Activated CD8-positive, alpha-beta memory T cell treated with anti-CD3 and anti-CD28 coated beads, Interleukin-2, amount 50 U/mL, for 24 hours (primary cell): Measurements from ENCODE around the gene TRO.

Experiments
- DNase-seq: peaks from one replicate; pipeline ENCODE4 v3.0.0-alpha.2; 2020; ENCODE audit errors: extremely low read depth

Gene TRO

GRCh38 chrX:54950730-54951375 lies 30.2 kb downstream of the TRO start:
- no peak for DNase-seq

- no peak for DNase-seq
Observed at GRCh38 chrX:54961750-54962149, 41.1 kb downstream of the TRO start.

DNA sequence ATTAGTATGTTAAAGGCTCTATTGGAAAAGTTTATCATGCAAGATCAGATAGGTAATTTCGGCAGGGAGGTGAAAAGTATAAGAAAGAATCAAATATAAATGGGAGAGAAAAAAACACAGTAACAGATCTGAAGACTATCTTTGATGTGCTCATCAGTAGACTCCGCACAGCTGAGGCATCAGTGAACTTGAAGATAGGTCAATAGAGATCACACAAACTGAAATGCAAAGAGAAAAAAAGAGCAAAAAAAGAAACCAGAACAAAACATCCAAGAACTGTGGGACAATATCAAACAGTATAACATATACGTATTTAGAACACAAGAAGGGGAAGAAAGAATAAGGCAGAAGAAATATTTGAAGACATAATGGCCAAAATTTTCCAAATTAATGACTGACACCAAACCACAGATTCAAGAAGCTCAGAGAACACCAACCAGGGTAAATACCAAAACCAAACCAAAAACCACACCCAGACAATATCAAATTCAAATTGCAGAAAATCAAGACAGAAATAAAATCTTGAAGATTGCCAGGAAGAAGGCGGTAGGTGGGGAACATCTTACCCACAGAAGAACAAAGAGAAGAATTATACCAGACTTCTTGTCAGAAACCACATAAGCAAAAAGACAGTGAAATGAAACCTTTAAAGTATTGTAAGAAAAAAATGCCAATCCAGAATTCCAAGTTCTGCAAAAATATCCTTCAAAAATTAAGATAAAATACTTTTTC lies 44.3 kb downstream of the TRO start:
- no peak for DNase-seq

- no peak for DNase-seq
Observed at GRCh38 chrX:54977387-54977786, 56.8 kb downstream of the TRO start.

- no peak for DNase-seq
Observed at GRCh38 chrX:54978448-54978847, 57.8 kb downstream of the TRO start.

GRCh38 chrX:54979432-54979831 lies 58.8 kb downstream of the TRO start:
- DNase-seq = no peak

- DNase-seq = no peak
Observed at GRCh38 chrX:54980334-54980733, 59.7 kb downstream of the TRO start.
